Sigmoid colon (tissue), 4 donors: ENCODE data around the gene FGF14.

ENCODE experiments used
- EP300 ChIP-seq, 4 donors: sonication (generic); formaldehyde crosslinking; IDR thresholded peaks; one replicate each; pipeline ENCODE4 v1.6.1; 2017; ENCODE audit warnings: antibody characterized with exemption in 4 of 4
- POLR2A ChIP-seq, 2 donors: fragments of 450-650 bp; IDR thresholded peaks; one replicate each; pipeline ENCODE4 v1.6.1; 2016; ENCODE audit warnings: antibody characterized with exemption in 2 of 2, mild to moderate bottlenecking in 2 of 2, moderate library complexity in 2 of 2
- POLR2AphosphoS5 ChIP-seq, 4 donors: sonication (generic); formaldehyde crosslinking; IDR thresholded peaks; one replicate each; pipeline ENCODE4 v1.6.1; 2017; ENCODE audit warnings: antibody characterized with exemption in 4 of 4

- TF ChIP-seq POLR2AphosphoS5 (IDR thresholded peaks at IDR 0.05) (no peak), EP300 (IDR thresholded peaks at IDR 0.05) (no peak), POLR2A (IDR thresholded peaks at IDR 0.05) (no peak)
These were observed 270.6 kb downstream of the FGF14 start for GRCh38 chr13:102131246-102131645.
